ENCODE results near the gene TCL1B. TPM values are rescaled to one million over a fixed set of nuclear protein-coding genes. Genes with fewer than 3 reads are reported as not detected.

The TCL1B gene
- total and polyA plus RNA-seq, 2 of the 4 experiments (the other 2 are of a cell fraction), result not detected

- Histone ChIP-seq H3K18ac (ENCODE audit: low read depth, low read length) (no peak overlapping the region), H2AK5ac (ENCODE audit: low read depth, low read length) (no peak overlapping the region), H4K20me1 (ENCODE audit: insufficient read depth, low read length) (no peaks in the 10 kb centered on the region), H3K4me3 (ENCODE audit: insufficient read depth, low read depth, low read length) (no peak overlapping the region), H4K5ac (ENCODE audit: low read depth, low read length) (no peak overlapping the region), H2BK5ac (ENCODE audit: low read depth, low read length, poor library complexity, severe bottlenecking) (no peak overlapping the region), H2BK20ac (ENCODE audit: low read depth, low read length) (no peak overlapping the region), H3K36me3 (ENCODE audit: control insufficient read depth, insufficient read depth, low read length) (no peaks in the 10 kb centered on the region), H3K79me1 (ENCODE audit: low read depth in 1 of 2, low read length in 2 of 2) (no peaks in the 10 kb centered on the region), H2BK15ac (ENCODE audit: low read depth, low read length) (no peak overlapping the region), H2AK9ac (replicated peaks; ENCODE audit: low read depth, low read length, poor library complexity) (no peak overlapping the region), H3K4ac (ENCODE audit: low read depth, low read length) (no peak overlapping the region), H3K4me1 (ENCODE audit: control insufficient read depth, insufficient read depth, low read length) (no peaks in the 10 kb centered on the region), H3K14ac (replicated peaks; ENCODE audit: low read depth, low read length) (no peak overlapping the region), H4K91ac (ENCODE audit: insufficient read depth, low read depth, low read length) (no peak overlapping the region), H3K27ac (ENCODE audit: insufficient read depth, low read length) (no peak overlapping the region), H2AFZ (replicated peaks; ENCODE audit: low read length, poor library complexity) (no peak overlapping the region), H3K4me2 (ENCODE audit: low read depth, low read length) (no peak overlapping the region), H3K23ac (ENCODE audit: low read depth, low read length) (no peak overlapping the region), H3K9ac (ENCODE audit: low read depth, low read length) (no peak overlapping the region), H3K9me1 (ENCODE audit: insufficient read depth, low read length) (no peaks in the 10 kb centered on the region), H3K56ac (ENCODE audit: extremely low read depth, insufficient read depth, low read length) (no peak overlapping the region), H4K8ac (ENCODE audit: low read depth in 2 of 2, low read length in 2 of 2) (no peak overlapping the region), H3K27me3 (ENCODE audit: control insufficient read depth, insufficient read depth, low read length) (no peaks in the 10 kb centered on the region), H3K9me3 (ENCODE audit: control insufficient read depth, insufficient read depth, low read length) (peaks cover 2% of the 10 kb centered on the region; the same call in 1 of the 2 replicates), H2BK120ac (ENCODE audit: low read depth, low read length) (no peak overlapping the region)
- dilution Hi-C loops (cut with HindIII; ENCODE audit: low sequenced_read_pairs, unreplicated experiment) (no loop called here), intact Hi-C loops (cut with micrococcal nuclease) (no loop called here), in situ Hi-C loops (cut with MboI; ENCODE audit: low sequenced_read_pairs) (no loop called here)
- DNase-seq (no peak), ATAC-seq (ENCODE audit: low read depth) (no peak)
- TF ChIP-seq RAD21 (IDR thresholded peaks at IDR 0.05; ENCODE audit: low read length), result no peak
- TF ChIP-seq CHD1 (IDR thresholded peaks at IDR 0.05; ENCODE audit: low read depth, low read length), result no peak
- TF ChIP-seq NFE2L2 (IDR thresholded peaks at IDR 0.05; ENCODE audit: low read depth, low read length), result no peak
- no peak for TF ChIP-seq MXI1 (IDR thresholded peaks at IDR 0.05; ENCODE audit: borderline replicate concordance, low read depth, low read length)
- TF ChIP-seq MAFK (IDR thresholded peaks at IDR 0.05; ENCODE audit: low read depth, low read length), result no peak
- TF ChIP-seq CTCF (conservative IDR thresholded peaks at IDR 0.05; ENCODE audit: low read depth, low read length), result no peak
- TF ChIP-seq BHLHE40 (IDR thresholded peaks at IDR 0.05; ENCODE audit: low read depth, low read length), result no peak
- no peak for TF ChIP-seq MAZ (IDR thresholded peaks at IDR 0.05; ENCODE audit: borderline replicate concordance, low read depth, low read length)
- no peak for TF ChIP-seq FOS (IDR thresholded peaks at IDR 0.05; ENCODE audit: low read depth, low read length)
- CTCF ChIA-PET, result interaction anchor here (0.6 kb wide), 1 partner anchor 36 kb away, joined by 5 read pairs; no protein-coding TSS in a partner anchor
- no TSS peak for BruUV-seq (replicated peaks)
- no CpG with 5 or more reads among the region's 4 CpGs for WGBS, 2 experiments (ENCODE audit: extremely low coverage in 2 of 2, insufficient read length in 1 of 2)
- POLR2A ChIA-PET (ENCODE audit: unreplicated experiment), result no interaction called here
Measured at GRCh38 chr14:95679148-95679815, 6.9 kb upstream of the TCL1B start.

All from IMR-90 (cell line).